Measurements from ENCODE around the gene OPALIN.

OPALIN gene

DNA sequence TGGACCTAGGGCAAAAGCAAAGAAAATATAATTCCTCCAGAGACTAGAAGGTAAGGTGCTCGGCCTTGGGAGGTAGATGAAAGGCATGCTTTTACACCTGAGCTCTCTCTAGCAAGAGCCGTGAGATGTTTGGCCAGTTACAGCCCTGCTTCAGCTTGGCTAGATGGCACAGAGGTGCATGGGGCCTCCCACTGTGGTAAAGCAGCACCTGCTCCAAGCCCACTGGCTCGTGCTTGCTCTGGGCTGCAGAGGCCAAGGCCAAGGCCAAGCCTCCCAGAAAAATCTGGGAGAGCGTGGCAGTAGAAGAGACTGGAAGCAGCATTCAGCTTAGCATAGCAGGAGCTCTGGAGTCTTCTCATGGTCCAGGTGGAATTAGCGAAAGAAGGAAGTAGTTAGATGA is 31.0 kb upstream of the OPALIN start:
- no peak overlapping the region for H3K27ac ChIP-seq (ENCODE audit: low read length)
- H3K4me3 ChIP-seq (ENCODE audit: low read length) = no peak overlapping the region
- H3K4me1 ChIP-seq (ENCODE audit: insufficient read depth, low read length) = no peaks in the 10 kb centered on the region
- no peaks in the 10 kb centered on the region for H3K27me3 ChIP-seq (ENCODE audit: insufficient read depth, low read length)
- H3K9ac ChIP-seq (ENCODE audit: low read depth, low read length) = no peak overlapping the region
- H3K9me3 ChIP-seq (ENCODE audit: insufficient read depth, low read depth, low read length) = no peaks in the 10 kb centered on the region
- H3K36me3 ChIP-seq (ENCODE audit: insufficient read depth, low read depth, low read length) = no peaks in the 10 kb centered on the region

DNA sequence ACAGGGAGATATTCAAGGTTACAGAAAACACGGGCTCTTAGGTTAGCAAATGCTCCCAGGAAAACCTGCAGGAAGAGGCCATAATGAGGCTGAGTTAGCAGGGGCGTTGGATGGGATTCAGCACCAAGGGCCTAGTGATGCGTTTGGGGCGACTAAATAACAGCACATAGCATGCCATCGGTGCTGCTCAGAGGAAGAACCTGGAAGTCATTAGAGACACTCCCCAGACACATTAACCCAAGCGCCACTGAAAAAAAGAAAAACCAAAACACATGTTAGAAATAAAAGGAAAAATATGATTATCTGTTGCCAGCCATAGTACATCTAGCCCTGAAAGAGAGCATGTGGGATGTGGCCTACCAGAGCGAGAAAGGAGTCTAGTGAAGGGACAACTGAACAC is 28.8 kb upstream of the OPALIN start:
- Histone ChIP-seq H3K4me3 (ENCODE audit: low read length) (no peak overlapping the region), H3K9me3 (ENCODE audit: insufficient read depth, low read depth, low read length) (no peaks in the 10 kb centered on the region), H3K4me1 (ENCODE audit: insufficient read depth, low read length) (no peaks in the 10 kb centered on the region), H3K27ac (ENCODE audit: low read length) (no peak overlapping the region), H3K36me3 (ENCODE audit: insufficient read depth, low read depth, low read length) (no peaks in the 10 kb centered on the region), H3K9ac (ENCODE audit: low read depth, low read length) (no peak overlapping the region), H3K27me3 (ENCODE audit: insufficient read depth, low read length) (no peaks in the 10 kb centered on the region)

DNA sequence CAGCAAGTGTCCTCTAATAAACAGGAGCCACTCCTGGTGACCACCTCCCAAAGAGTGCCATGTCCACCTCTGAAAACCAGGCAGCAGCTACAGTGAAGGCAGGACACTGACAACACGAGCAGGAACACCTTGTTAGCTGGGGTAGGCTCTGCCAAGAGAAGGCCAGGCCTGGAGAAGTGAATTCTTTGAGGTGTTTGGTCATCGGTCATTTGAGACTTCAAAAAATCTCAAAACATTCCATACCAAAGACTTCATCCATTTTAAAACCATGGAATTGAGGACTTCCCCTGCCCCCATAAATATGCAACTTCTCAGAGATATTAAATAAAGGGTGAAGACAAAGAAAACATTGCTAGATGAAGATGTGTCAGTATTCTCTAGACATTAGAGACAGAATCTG is 28.4 kb upstream of the OPALIN start:
- Histone ChIP-seq H3K4me1 (ENCODE audit: insufficient read depth, low read length) (no peaks in the 10 kb centered on the region), H3K9me3 (ENCODE audit: insufficient read depth, low read depth, low read length) (no peaks in the 10 kb centered on the region), H3K27ac (ENCODE audit: low read length) (no peak overlapping the region), H3K9ac (ENCODE audit: low read depth, low read length) (no peak overlapping the region), H3K36me3 (ENCODE audit: insufficient read depth, low read depth, low read length) (no peaks in the 10 kb centered on the region), H3K27me3 (ENCODE audit: insufficient read depth, low read length) (no peaks in the 10 kb centered on the region), H3K4me3 (ENCODE audit: low read length) (no peak overlapping the region)

DNA sequence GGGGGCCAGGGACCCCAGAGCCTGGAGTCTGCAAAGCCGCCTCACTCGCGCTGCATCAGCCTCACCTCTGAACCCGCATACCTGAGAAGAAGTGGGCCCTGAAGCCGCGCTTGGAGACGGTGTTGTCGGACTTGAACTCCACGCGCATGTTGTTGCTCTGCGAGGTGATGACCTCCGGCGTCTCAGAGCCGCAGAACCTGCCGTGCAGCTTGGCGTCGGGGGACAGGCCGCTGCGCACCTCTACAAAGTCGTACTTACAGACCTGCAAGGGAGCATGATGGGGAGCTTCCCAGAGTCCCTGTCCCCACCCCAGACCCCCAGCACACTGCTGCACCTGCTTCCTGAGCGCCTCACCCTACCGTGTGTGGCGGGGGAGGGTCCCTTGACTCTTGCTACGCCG is 25.7 kb upstream of the OPALIN start:
- Histone ChIP-seq H3K4me1 (ENCODE audit: insufficient read depth, low read length) (no peaks in the 10 kb centered on the region), H3K9ac (ENCODE audit: low read depth, low read length) (no peak overlapping the region), H3K9me3 (ENCODE audit: insufficient read depth, low read depth, low read length) (no peaks in the 10 kb centered on the region), H3K4me3 (ENCODE audit: low read length) (no peak overlapping the region), H3K36me3 (ENCODE audit: insufficient read depth, low read depth, low read length) (no peaks in the 10 kb centered on the region), H3K27me3 (ENCODE audit: insufficient read depth, low read length) (no peaks in the 10 kb centered on the region), H3K27ac (ENCODE audit: low read length) (no peak overlapping the region)

DNA sequence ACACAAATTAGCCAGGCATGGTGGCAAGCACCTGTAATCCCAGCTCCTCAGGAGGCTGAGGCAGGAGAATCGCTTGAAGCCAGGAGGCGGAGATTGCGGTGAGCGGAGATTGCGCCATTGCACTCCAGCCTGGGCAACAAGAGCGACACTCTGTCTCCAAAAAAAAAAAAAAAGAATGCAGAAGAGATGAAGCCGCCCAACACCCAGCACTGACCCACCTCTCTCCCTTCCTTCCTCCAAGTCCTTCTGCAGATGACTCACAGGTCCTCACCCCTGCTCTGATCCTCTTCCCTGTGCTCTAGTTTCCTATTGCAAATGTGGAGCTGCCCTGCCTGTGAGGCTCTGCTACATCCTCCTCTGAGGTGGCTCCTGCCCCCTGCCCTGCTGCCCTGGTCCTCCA is 22.0 kb upstream of the OPALIN start:
- Histone ChIP-seq H3K4me3 (ENCODE audit: low read length) (no peak overlapping the region), H3K4me1 (ENCODE audit: insufficient read depth, low read length) (no peaks in the 10 kb centered on the region), H3K27me3 (ENCODE audit: insufficient read depth, low read length) (no peaks in the 10 kb centered on the region), H3K9me3 (ENCODE audit: insufficient read depth, low read depth, low read length) (no peaks in the 10 kb centered on the region), H3K36me3 (ENCODE audit: insufficient read depth, low read depth, low read length) (no peaks in the 10 kb centered on the region), H3K9ac (ENCODE audit: low read depth, low read length) (no peak overlapping the region), H3K27ac (ENCODE audit: low read length) (no peak overlapping the region)

DNA sequence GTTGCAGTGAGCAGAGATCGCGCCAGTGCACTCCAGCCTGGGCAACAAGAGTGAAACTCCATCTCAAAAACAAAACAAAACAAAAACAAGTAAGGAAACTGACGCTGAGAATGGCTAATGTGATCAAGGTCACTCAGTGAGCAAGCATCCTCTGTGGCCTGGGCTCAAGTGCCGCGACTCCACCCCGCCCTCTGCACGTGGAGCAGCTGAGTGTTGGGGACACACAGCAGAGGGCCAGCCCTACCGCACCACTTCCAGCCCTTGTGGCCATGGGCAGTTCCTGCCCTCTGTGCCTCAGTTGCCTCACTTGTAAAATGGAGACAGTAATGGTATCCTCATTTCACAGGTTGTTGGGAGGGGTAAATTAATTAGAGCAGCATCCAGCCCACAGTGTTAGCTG is 21.0 kb upstream of the OPALIN start:
- Histone ChIP-seq H3K36me3 (ENCODE audit: insufficient read depth, low read depth, low read length) (no peaks in the 10 kb centered on the region), H3K4me3 (ENCODE audit: low read length) (no peak overlapping the region), H3K9me3 (ENCODE audit: insufficient read depth, low read depth, low read length) (no peaks in the 10 kb centered on the region), H3K4me1 (ENCODE audit: insufficient read depth, low read length) (no peaks in the 10 kb centered on the region; the same call in 1 of the 2 replicates), H3K9ac (ENCODE audit: low read depth, low read length) (no peak overlapping the region), H3K27ac (ENCODE audit: low read length) (no peak overlapping the region), H3K27me3 (ENCODE audit: insufficient read depth, low read length) (peaks cover 4% of the 10 kb centered on the region; the same call in 1 of the 2 replicates)

DNA sequence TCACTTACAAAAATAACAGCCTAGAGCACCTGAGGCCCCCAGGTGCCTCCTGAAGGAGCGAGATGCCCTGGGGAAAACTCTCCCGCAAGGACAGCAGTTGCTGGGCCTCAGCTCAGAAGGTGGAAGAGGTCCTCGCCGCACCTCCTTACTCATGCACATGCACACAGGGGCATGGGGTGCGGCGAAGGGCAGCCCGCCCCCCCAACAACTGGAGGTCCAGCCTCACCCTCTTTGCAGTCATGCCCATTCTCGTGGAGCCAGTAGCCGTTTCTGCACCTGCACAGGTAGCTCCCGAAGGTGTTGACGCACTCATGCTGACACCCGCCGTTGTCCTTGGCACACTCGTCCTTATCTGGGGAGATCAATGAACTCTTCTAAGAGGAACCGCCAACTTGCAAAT is 19.9 kb upstream of the OPALIN start:
- H3K9me3 ChIP-seq (ENCODE audit: insufficient read depth, low read depth, low read length) = no peaks in the 10 kb centered on the region
- no peak overlapping the region for H3K9ac ChIP-seq (ENCODE audit: low read depth, low read length)
- no peak overlapping the region for H3K27ac ChIP-seq (ENCODE audit: low read length)
- H3K4me1 ChIP-seq (ENCODE audit: insufficient read depth, low read length) = no peaks in the 10 kb centered on the region; the same call in 1 of the 2 replicates
- no peaks in the 10 kb centered on the region for H3K36me3 ChIP-seq (ENCODE audit: insufficient read depth, low read depth, low read length)
- peaks cover 14% of the 10 kb centered on the region for H3K27me3 ChIP-seq (ENCODE audit: insufficient read depth, low read length)
- H3K4me3 ChIP-seq (ENCODE audit: low read length) = no peak overlapping the region

DNA sequence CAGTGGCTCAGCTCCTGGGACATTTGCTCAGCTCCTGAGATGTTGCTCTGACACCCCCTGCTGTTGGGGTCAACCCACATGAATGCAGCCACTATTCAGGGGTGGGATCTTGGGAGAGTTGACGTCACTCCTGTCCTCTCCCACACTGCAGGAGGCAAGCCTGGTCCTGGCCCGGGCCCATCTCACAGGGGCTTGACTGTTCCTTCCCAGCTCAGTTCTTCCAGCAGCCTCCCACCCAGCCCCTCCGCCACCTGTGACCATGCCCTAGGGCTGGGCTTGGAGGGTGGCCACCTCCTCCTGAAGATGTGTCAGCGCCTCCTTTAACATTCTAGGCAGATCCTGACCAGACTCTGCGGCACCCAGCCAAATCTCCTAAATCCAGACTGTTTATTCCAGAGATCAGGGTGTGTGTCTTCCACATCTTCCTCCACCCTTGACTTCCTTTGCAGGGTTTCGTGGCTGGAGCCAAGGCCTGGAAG is 19.1 kb upstream of the OPALIN start:
- H3K4me1 ChIP-seq (ENCODE audit: insufficient read depth, low read length) = no peaks in the 10 kb centered on the region; the same call in 1 of the 2 replicates
- H3K9ac ChIP-seq (ENCODE audit: low read depth, low read length) = no peak overlapping the region
- no peak overlapping the region for H3K27ac ChIP-seq (ENCODE audit: low read length)
- no peaks in the 10 kb centered on the region for H3K36me3 ChIP-seq (ENCODE audit: insufficient read depth, low read depth, low read length)
- H3K9me3 ChIP-seq (ENCODE audit: insufficient read depth, low read depth, low read length) = no peaks in the 10 kb centered on the region
- no peak overlapping the region for H3K4me3 ChIP-seq (ENCODE audit: low read length)
- peaks cover 18% of the 10 kb centered on the region for H3K27me3 ChIP-seq (ENCODE audit: insufficient read depth, low read length)

DNA sequence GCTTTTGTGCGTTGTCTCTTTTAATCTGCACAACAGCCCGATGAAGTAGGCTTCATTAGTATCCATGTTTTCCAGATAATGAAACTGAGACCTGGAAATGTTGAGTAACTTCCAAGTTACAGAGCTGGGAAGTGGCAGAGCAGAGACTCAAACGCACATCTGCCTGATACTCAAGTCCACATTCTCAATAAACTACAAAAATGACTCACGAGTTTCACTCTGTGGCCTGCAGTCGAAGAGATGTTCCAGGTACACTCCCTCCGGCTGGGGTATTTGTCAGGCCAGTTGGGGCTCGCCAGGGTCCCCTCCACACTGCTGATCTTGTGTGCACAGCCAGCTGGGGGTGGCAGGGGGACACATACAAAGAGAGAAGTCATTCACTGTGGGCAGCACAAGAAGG is 17.7 kb upstream of the OPALIN start:
- H3K9ac ChIP-seq (ENCODE audit: low read depth, low read length) = no peak overlapping the region
- H3K27me3 ChIP-seq (ENCODE audit: insufficient read depth, low read length) = peaks cover 18% of the 10 kb centered on the region
- no peaks in the 10 kb centered on the region for H3K36me3 ChIP-seq (ENCODE audit: insufficient read depth, low read depth, low read length)
- H3K27ac ChIP-seq (ENCODE audit: low read length) = no peak overlapping the region
- H3K4me3 ChIP-seq (ENCODE audit: low read length) = no peak overlapping the region
- H3K4me1 ChIP-seq (ENCODE audit: insufficient read depth, low read length) = no peaks in the 10 kb centered on the region; the same call in 1 of the 2 replicates
- no peaks in the 10 kb centered on the region for H3K9me3 ChIP-seq (ENCODE audit: insufficient read depth, low read depth, low read length)

DNA sequence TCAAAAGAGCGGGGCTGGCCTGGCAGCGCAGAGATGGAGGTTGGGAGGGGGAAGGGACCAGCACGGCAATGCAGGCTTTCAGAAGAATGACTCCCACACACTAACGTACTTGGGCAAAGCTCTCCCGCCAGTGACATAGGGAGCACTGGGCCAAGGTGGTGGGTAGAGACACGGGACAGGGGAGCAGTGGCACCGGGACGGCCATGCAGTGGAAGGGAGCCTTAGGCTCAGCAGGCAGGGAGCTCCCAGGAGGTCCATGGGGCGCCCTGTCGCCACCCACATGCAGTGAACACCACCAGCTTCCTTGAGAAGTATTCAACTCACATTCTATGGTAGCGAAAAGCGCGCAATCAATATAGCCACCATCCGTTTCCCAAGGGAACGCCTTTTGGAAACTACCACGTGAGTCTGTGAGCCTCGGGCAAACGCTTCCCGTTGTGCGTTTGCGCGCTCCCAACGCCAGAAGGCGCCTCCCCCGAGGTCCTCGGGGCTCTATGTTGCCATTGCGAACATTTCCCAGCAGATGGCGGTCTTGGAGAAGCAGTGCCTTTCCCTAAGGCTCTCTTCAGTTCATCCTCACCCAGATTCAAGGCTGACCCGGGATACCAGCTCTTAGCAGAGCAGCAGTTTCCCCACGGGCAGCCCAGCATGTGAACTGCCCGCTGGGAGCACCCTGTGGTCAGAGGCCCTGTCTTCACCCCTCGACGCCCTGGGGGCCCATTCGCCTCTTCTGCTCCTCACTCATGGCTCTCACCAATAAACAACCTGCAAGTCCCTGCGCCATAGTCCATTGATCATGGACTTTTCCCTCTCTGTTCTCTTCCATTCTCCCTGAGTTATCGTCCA is 16.4 kb upstream of the OPALIN start:
- Histone ChIP-seq H3K27ac (ENCODE audit: low read length) (no peak overlapping the region), H3K9ac (ENCODE audit: low read depth, low read length) (peak overlapping the region; percentile 62; the same call in 1 of the 2 replicates), H3K36me3 (ENCODE audit: insufficient read depth, low read depth, low read length) (no peaks in the 10 kb centered on the region), H3K4me3 (ENCODE audit: low read length) (peak overlapping the region; percentile 77), H3K9me3 (ENCODE audit: insufficient read depth, low read depth, low read length) (no peaks in the 10 kb centered on the region), H3K4me1 (ENCODE audit: insufficient read depth, low read length) (no peaks in the 10 kb centered on the region; the same call in 1 of the 2 replicates), H3K27me3 (ENCODE audit: insufficient read depth, low read length) (peaks cover 18% of the 10 kb centered on the region)

DNA sequence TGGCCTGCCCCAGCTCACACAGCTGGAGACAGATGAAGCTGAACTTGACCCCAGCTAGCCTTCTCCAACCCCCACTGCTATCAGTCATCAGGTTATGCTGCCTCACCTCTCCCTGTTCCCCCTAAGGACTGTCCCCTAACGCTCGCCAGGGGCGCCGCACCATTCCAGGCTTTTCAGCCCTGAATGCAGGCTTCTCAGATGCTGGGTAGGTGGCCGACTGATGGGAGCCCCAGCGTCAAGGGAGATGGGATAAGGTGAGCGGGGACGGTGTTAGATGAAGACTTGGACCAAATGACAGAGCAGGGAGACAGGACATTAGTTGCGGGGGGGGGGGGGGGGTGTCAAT is 15.8 kb upstream of the OPALIN start:
- H3K9ac ChIP-seq (ENCODE audit: low read depth, low read length) = peak overlapping the region; percentile 62; the same call in 1 of the 2 replicates
- H3K36me3 ChIP-seq (ENCODE audit: insufficient read depth, low read depth, low read length) = no peaks in the 10 kb centered on the region
- peaks cover 18% of the 10 kb centered on the region for H3K27me3 ChIP-seq (ENCODE audit: insufficient read depth, low read length)
- H3K27ac ChIP-seq (ENCODE audit: low read length) = no peak overlapping the region
- no peaks in the 10 kb centered on the region for H3K9me3 ChIP-seq (ENCODE audit: insufficient read depth, low read depth, low read length)
- peak overlapping the region; percentile 77 for H3K4me3 ChIP-seq (ENCODE audit: low read length)
- no peaks in the 10 kb centered on the region; the same call in 1 of the 2 replicates for H3K4me1 ChIP-seq (ENCODE audit: insufficient read depth, low read length)

DNA sequence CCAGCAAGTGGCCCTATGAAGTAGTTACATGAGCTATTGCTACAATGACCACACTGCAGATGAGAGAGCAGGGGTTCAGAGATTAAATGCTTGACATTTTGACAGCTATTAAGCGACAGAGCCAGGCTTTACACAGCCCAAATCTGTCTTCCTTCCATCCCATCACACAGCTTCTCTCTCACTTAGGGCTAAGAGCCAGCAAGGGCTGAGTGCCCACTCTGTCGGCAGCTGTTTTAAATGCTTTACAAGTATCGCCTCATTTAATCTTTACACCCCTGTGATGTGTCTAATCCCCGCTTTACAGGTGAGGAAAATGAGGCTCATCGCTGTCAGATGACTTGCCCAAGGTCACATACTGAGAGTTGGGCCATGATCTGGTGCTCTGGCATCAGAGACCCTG is 15.2 kb upstream of the OPALIN start:
- Histone ChIP-seq H3K9me3 (ENCODE audit: insufficient read depth, low read depth, low read length) (no peaks in the 10 kb centered on the region), H3K9ac (ENCODE audit: low read depth, low read length) (no peak overlapping the region), H3K36me3 (ENCODE audit: insufficient read depth, low read depth, low read length) (no peaks in the 10 kb centered on the region), H3K27ac (ENCODE audit: low read length) (no peak overlapping the region), H3K4me1 (ENCODE audit: insufficient read depth, low read length) (no peaks in the 10 kb centered on the region; the same call in 1 of the 2 replicates), H3K4me3 (ENCODE audit: low read length) (no peak overlapping the region), H3K27me3 (ENCODE audit: insufficient read depth, low read length) (peaks cover 18% of the 10 kb centered on the region)
